ENCODE results near the gene MED25.

MED25 gene

GRCh38 chr19:49823472-49823871, 5.4 kb downstream of the MED25 start:
- Histone ChIP-seq H3K27ac (ENCODE audit: low read depth, low read length) (peak overlapping the region; percentile 88), H3K9me2 (replicated peaks; ENCODE audit: insufficient read depth, low read length) (no peaks in the 10 kb centered on the region), H3K9me3 (ENCODE audit: insufficient read depth, low read length) (no peaks in the 10 kb centered on the region), H3K4me3 (ENCODE audit: insufficient read depth, low read length, poor library complexity, severe bottlenecking) (no peak overlapping the region), H3K4me2 (ENCODE audit: low read depth, low read length, poor library complexity, severe bottlenecking) (peak overlapping the region; percentile 54), H3K79me2 (ENCODE audit: insufficient read depth, low read length) (peaks cover 57% of the 10 kb centered on the region), H2AFZ (ENCODE audit: low read depth, low read length, severe bottlenecking) (no peak overlapping the region), H3K9ac (ENCODE audit: low read length) (peak overlapping the region; percentile 38; the same call in 1 of the 2 replicates), H3K36me3 (ENCODE audit: low read length) (no peaks in the 10 kb centered on the region), H3K27me3 (ENCODE audit: low read length) (no peaks in the 10 kb centered on the region), H3F3A (ENCODE audit: insufficient read depth) (peaks cover 19% of the 10 kb centered on the region), H4K20me1 (ENCODE audit: low read depth, low read length) (no peaks in the 10 kb centered on the region)
- TF ChIP-seq, protein P1, sequence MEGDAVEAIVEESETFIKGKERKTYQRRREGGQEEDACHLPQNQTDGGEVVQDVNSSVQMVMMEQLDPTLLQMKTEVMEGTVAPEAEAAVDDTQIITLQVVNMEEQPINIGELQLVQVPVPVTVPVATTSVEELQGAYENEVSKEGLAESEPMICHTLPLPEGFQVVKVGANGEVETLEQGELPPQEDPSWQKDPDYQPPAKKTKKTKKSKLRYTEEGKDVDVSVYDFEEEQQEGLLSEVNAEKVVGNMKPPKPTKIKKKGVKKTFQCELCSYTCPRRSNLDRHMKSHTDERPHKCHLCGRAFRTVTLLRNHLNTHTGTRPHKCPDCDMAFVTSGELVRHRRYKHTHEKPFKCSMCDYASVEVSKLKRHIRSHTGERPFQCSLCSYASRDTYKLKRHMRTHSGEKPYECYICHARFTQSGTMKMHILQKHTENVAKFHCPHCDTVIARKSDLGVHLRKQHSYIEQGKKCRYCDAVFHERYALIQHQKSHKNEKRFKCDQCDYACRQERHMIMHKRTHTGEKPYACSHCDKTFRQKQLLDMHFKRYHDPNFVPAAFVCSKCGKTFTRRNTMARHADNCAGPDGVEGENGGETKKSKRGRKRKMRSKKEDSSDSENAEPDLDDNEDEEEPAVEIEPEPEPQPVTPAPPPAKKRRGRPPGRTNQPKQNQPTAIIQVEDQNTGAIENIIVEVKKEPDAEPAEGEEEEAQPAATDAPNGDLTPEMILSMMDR (IDR thresholded peaks at IDR 0.05; ENCODE audit: insufficient read depth, low read length, poor library complexity, severe bottlenecking), result no peak
- TF ChIP-seq EZH2phosphoT487 (conservative IDR thresholded peaks at IDR 0.05; ENCODE audit: low read length), result no peak

- Histone ChIP-seq H3K79me2 (ENCODE audit: insufficient read depth, low read length) (peaks cover 45% of the 10 kb centered on the region), H3K9me2 (replicated peaks; ENCODE audit: insufficient read depth, low read length) (no peaks in the 10 kb centered on the region), H3K4me2 (ENCODE audit: low read depth, low read length, poor library complexity, severe bottlenecking) (no peak overlapping the region), H3F3A (ENCODE audit: insufficient read depth) (peaks cover 19% of the 10 kb centered on the region), H3K27ac (ENCODE audit: low read depth, low read length) (peak overlapping the region; percentile 88), H3K9ac (ENCODE audit: low read length) (no peak overlapping the region), H3K36me3 (ENCODE audit: low read length) (no peaks in the 10 kb centered on the region), H3K4me3 (ENCODE audit: insufficient read depth, low read length, poor library complexity, severe bottlenecking) (no peak overlapping the region), H4K20me1 (ENCODE audit: low read depth, low read length) (no peaks in the 10 kb centered on the region), H3K27me3 (ENCODE audit: low read length) (no peaks in the 10 kb centered on the region), H3K9me3 (ENCODE audit: insufficient read depth, low read length) (no peaks in the 10 kb centered on the region), H2AFZ (ENCODE audit: low read depth, low read length, severe bottlenecking) (no peak overlapping the region)
- no peak for TF ChIP-seq EZH2phosphoT487 (conservative IDR thresholded peaks at IDR 0.05; ENCODE audit: low read length)
These were observed 6.6 kb downstream of the MED25 start for GRCh38 chr19:49824662-49825061.

DNA sequence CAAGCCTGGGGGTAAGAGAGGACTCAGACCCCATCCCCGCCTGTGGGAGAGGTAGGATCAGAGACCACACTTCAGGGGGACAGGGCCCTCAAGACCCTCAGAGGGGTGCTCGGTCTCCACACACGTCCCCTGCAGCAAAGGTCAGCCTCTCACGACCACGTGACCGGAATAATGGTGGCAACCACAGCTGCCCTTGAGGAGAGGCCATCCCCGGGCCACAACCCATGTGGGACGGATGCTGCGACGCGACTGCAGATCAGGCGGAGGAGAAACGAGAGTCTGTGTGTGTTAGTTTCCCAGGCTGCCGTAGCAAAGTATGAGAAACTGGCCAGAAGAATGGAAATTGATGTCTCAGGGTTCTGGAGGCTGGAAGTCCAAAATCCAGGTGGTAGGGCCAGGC, 8.9 kb downstream of the MED25 start:
- H4K20me1 ChIP-seq (ENCODE audit: low read depth, low read length), result no peaks in the 10 kb centered on the region
- no peaks in the 10 kb centered on the region for H3K36me3 ChIP-seq (ENCODE audit: low read length)
- H3K9ac ChIP-seq (ENCODE audit: low read length), result no peak overlapping the region
- no peak overlapping the region for H2AFZ ChIP-seq (ENCODE audit: low read depth, low read length, severe bottlenecking)
- no peak overlapping the region for H3K27ac ChIP-seq (ENCODE audit: low read depth, low read length)
- H3K9me2 ChIP-seq (replicated peaks; ENCODE audit: insufficient read depth, low read length), result no peaks in the 10 kb centered on the region
- no peak for TF ChIP-seq EZH2phosphoT487 (conservative IDR thresholded peaks at IDR 0.05; ENCODE audit: low read length)
- TF ChIP-seq, protein P1 (IDR thresholded peaks at IDR 0.05; ENCODE audit: insufficient read depth, low read length, poor library complexity, severe bottlenecking), result no peak
- no peak overlapping the region for H3K4me3 ChIP-seq (ENCODE audit: insufficient read depth, low read length, poor library complexity, severe bottlenecking)
- no peak overlapping the region for H3K4me2 ChIP-seq (ENCODE audit: low read depth, low read length, poor library complexity, severe bottlenecking)
- H3K27me3 ChIP-seq (ENCODE audit: low read length), result no peaks in the 10 kb centered on the region
- H3F3A ChIP-seq (ENCODE audit: insufficient read depth), result peaks cover 10% of the 10 kb centered on the region
- H3K79me2 ChIP-seq (ENCODE audit: insufficient read depth, low read length), result peaks cover 31% of the 10 kb centered on the region
- no peaks in the 10 kb centered on the region for H3K9me3 ChIP-seq (ENCODE audit: insufficient read depth, low read length)

DNA sequence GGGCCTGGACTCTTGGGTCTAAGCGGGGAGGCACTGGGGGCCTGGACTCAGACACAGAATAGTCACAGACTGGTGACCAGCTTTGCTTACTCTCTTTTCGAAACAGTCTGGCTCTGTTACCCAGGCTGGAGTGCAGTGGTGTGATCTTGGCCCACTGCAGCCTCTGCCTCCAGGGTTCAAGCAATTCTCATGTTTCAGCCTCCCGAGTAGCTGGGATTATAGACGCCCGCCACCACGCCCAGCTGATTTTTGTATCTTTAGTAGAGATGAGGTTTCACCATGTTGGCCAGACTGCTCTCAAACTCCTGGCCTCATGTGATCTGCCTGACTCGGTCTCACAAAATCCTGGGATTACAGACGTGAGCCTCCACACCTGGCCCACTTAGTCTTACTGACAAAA, 11.1 kb downstream of the MED25 start:
- H3K9me2 ChIP-seq (replicated peaks; ENCODE audit: insufficient read depth, low read length), result no peaks in the 10 kb centered on the region
- H3K9ac ChIP-seq (ENCODE audit: low read length), result no peak overlapping the region
- H3F3A ChIP-seq (ENCODE audit: insufficient read depth), result no peaks in the 10 kb centered on the region
- no peak for TF ChIP-seq EZH2phosphoT487 (conservative IDR thresholded peaks at IDR 0.05; ENCODE audit: low read length)
- TF ChIP-seq, protein P1 (IDR thresholded peaks at IDR 0.05; ENCODE audit: insufficient read depth, low read length, poor library complexity, severe bottlenecking), result no peak
- H2AFZ ChIP-seq (ENCODE audit: low read depth, low read length, severe bottlenecking), result no peak overlapping the region
- no peak overlapping the region for H3K4me2 ChIP-seq (ENCODE audit: low read depth, low read length, poor library complexity, severe bottlenecking)
- H3K4me3 ChIP-seq (ENCODE audit: insufficient read depth, low read length, poor library complexity, severe bottlenecking), result no peak overlapping the region
- H3K27ac ChIP-seq (ENCODE audit: low read depth, low read length), result no peak overlapping the region
- no peaks in the 10 kb centered on the region for H3K27me3 ChIP-seq (ENCODE audit: low read length)
- H3K36me3 ChIP-seq (ENCODE audit: low read length), result no peaks in the 10 kb centered on the region; the same call in 1 of the 2 replicates
- H4K20me1 ChIP-seq (ENCODE audit: low read depth, low read length), result no peaks in the 10 kb centered on the region
- no peaks in the 10 kb centered on the region for H3K9me3 ChIP-seq (ENCODE audit: insufficient read depth, low read length)
- H3K79me2 ChIP-seq (ENCODE audit: insufficient read depth, low read length), result peaks cover 25% of the 10 kb centered on the region
